HL-60/S4 treated with retinoic acid at 250 ng/mL for 4 days and 3 days (cell line): ENCODE measurements around the gene MINDY4.

Experiments
- in situ Hi-C: fragments of 300-500 bp; cut with MboI; formaldehyde crosslinking; loops from 2 replicates; pipeline ENCODE4 v1.7.0; 2022; ENCODE audit warnings: low sequenced_read_pairs

MINDY4 gene

DNA sequence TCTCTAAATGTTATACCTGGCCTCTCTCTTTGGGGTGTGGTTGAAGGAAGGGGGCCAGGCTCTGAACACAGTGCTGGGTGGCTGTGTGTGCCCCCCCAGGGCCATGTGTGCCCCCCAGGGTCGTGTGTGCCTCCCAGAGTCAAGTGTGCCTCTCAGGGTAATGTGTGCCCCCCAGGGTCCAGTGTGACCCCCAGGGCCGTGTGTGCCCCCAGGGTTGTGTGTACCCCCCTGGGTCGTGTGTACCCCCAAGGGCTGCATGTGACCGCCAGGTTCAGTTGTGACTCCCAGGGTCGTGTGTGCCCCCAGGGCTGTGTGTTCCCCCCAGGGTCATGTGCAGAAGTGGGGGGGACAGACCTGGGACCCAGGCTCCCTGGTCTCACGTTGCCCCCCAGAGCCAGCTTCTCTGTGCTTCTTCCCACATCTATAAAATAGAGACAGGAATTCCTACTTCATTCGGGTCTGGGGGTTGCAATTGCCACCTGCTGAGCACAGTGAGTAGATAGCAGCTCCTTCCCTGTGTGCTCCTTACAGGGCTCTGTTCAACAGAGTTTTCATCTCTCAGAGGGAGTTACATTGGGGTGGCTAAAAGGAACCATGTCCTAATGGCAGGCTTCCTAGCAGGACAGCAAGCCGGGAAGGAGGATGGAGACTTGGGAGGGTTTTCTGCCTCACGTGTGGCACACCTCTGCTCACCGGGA lies 99.8 kb downstream of the MINDY4 start:
- in situ Hi-C loops = no loop called here

DNA sequence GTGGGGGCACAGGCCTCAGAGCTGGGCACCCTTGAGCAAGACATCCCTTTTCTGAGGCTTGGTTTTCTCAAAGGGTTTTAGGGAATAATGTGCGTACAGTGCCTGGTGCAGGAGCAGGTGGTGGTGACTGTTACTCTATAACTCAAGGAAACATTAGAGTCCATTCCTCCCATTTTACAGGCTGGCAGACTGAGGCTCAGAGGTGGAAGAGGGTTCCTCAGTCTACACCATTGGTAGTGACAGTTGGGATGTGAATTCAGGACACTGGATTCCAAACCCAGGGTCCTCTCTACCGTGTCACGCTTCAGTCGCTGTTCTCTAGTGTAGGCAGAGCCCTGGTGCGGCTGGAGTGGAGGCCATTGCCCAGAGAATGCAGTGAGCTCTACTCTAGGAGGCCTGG lies 100.4 kb downstream of the MINDY4 start:
- in situ Hi-C loops = no loop called here

DNA sequence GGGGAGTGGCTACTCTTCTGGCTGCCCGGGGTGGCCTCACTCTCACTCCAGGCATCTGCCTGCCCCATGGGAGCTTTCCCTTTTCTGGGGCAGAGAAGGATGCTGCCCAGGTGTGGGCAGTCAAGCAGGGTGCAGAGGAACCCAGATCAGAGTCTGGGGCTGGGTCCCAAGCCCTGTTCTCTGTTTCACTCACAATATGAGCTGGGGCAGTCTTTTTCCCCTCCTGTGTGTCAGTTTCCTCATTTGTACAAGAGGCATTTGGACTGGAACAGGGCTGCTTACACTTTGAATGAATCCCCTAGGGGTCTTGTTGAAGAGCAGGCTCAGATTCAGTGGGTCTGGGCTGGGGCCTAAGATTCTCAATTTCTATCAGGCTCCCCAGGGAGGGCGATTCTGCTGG lies 102.0 kb downstream of the MINDY4 start:
- in situ Hi-C loops = no loop called here

DNA sequence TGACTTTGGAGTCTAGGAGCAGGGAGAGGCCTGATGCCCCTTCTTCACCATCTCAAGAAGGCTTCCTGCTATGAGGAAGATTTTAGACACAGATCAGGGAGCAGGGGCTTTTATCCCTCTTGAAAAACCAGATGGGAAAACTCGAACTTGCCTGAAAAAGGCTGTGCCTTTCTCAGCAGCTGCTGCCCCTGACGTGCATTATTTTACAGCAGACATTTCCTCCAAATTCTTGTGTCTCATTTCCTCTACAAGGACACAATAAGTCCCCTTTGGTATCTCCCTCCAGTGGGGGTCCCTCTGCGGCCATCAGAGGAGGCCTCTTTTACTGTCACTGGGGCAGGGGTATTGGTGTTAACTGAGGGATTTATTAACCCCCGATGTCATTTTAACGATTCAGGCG lies 102.4 kb downstream of the MINDY4 start:
- in situ Hi-C loops = no loop called here

DNA sequence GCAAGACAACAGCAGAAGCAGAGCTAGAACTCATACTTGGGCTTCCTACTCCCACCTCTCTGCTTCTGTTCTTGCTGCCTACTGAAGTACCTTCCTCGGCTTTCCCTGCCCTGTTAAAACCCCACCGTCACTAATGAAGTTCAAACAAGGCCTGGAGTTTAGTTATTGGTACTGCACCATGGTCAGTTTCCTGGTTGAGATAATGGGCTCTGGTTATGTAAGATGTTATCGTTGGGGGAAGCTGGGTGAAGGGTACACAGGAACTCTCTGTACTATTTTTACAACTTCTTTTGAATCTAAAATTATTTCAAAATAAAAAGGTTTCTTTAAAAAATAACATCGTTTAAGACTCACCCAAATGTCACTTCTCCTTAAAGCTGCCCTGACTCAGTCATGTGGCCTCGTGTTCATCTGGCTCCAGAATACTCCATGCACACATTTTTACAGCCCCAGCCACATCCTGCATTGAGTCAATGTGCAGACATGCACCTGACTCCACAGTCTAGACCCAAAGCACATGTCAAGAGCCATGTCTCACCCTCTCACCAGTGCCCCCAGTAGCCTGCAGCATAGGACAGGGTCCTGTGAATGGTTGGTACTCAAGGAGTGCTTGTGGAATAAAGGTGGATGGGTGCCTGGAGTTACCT lies 103.6 kb downstream of the MINDY4 start:
- in situ Hi-C loops = no loop called here

DNA sequence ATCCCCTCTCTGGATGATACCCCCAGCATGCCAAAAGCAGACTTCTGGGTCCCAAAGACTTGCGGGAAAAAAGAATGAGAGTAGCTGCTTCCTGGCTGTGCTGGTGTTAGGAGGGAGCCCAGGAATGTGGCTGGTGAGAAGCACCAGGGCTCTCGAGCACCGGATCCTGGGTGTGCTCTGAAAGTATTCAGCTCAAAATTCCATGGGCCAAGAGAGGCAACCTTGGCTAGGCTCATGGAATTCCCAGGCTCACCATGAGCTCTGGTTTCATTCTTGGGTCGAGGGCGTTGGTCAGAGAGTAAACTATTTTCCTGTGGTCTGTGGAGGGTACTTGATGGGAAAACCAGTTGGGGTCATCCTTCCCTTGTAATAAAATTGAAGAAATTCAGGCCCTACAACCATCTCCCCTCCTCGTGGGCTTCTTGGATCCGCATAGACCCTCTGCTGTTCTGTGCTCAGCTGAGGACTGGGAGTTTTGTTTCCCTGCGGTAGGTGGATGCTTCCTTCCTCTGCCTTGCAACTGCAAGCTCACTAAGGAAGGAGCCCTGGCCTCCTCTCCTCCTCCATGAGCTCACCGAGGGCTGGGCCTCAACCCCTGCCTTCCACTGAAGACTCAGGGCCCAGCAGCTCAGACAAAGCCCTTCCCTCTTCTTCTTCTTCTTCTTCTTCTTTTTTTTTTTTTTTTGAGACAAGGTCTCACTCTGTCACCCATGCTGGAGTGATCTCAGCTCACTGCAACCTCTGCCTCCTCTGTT lies 106.0 kb downstream of the MINDY4 start:
- in situ Hi-C loops = no loop called here

DNA sequence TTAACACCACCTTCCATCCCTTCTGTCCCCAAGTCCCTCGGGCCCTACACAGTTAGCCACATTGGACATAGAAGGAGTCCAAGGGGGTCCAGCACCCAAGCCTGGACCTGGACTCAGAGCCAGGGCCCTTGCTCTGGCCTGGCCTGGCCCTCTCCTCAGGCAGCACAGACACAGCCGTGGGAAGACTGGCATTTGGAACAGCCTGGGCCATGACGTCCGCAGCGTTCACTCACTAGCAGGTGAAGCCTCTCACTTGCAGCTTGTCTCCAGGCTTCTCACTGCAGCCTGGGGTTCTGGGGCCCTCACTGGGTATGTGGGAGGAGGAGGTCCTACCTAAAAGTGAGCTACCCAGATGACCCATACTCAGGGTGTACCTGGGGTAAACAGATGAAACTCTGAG lies 106.8 kb downstream of the MINDY4 start:
- in situ Hi-C loops = no loop called here

DNA sequence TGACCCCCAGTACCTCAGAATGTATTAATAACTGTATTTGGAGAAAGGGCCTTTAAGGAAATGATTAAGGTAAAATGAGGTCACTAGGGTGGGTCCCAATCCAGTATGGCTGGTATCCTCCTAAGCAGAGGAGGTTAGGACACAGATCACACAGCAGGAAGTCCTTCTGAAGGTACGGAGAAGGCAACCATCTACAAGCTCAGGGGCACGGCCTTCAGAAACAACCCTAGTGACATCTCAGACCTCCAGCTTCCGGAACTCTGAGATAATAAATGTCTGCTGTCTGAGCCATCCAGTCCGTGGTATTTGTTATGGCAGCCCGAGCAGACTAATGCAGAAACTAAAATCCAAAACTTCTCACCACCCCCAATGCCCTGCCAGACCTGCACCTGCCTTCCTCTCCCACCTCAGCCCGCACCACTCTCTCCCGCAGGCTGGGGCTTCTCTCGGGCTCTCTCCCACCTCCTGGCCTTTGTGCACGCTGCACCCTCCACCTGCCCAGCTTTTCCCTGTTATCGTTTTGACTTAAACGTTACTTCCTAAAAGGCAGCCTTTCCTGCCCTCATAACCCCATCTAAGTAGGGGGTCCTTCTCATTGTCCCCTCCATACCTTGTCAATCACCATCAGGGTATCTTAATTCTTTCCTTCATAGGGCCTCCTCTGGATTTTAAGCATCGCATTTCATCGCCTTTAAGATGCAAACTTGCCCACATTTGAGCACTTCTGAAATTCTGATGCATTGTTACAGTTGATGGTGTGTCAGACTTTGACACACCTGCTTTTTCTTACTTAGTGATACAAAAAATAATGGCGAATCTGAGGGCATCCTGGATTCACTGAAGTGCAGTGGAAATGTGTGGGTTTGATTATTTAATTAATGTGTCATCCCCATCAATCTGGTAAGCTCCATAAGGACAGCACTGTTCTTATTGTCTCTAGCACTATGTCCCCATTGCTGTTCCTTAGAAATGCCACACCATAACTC lies 108.2 kb downstream of the MINDY4 start:
- in situ Hi-C loops = no loop called here

DNA sequence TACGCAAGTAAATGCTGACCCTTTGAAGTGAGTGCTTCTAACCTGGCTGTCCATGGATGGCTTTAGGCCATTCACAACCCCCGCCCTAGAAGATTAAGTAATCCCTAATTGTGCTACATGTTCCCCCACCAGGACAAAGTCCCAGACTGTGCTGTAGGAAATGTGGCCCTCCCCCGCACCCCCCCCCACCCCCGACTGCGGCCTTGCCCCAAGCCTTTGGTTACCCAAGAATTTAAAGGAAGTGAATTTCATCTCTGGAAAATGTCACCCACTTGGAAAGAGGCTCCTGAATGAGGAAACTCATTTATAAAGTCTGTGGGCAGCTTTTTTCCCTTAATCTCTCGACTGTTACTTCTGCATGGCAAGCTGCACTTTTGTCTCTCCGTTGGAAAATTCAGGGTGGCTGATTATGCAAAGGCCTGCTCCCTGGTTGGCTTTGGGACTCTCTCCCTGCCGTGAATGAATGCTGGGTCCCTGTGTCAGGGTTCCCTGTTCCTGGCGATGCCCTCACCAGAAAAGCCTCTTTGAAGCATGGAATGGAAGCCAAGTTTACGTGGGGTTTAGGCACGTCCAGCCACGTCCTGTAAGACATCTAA lies 109.0 kb downstream of the MINDY4 start:
- in situ Hi-C loops = no loop called here

DNA sequence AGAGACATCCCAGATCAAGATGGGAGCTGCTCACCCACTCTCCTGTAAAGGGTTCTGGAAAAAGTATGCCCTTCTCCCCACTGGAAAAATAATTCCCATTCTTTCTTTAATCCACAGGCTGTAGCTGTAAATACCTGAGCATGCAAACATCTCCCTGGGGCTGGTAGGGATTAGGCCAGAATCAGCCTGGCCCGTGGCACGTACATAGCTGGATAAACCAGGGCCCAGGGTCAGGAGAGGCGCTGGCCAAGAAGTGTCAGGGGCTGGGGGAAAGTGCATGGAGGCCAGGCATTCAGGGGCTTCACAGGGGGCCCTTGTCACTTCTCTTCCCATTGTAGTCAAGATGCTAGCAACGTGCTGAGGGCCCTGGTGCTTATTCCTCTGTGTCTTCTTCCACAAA lies 109.7 kb downstream of the MINDY4 start:
- in situ Hi-C loops = no loop called here

DNA sequence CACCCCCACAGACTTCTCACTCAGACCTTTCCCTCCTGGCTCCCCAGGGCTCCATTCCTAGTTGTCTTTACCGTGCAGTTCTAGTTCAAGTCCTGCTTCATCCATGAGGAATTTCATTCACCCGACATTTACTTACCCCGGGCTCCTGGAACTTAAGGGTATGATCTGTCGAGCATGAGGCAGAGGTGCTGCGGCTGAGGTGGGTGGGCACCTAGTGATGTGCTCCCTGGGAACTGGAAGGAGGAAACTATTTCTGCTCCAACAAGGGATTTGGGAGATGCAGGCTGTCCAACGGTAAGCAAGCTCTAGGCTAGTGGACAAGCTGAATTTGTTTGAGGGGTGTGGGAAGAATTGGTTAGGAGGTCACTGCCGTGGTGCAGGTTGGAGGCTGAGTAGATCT lies 110.2 kb downstream of the MINDY4 start:
- in situ Hi-C loops = no loop called here

DNA sequence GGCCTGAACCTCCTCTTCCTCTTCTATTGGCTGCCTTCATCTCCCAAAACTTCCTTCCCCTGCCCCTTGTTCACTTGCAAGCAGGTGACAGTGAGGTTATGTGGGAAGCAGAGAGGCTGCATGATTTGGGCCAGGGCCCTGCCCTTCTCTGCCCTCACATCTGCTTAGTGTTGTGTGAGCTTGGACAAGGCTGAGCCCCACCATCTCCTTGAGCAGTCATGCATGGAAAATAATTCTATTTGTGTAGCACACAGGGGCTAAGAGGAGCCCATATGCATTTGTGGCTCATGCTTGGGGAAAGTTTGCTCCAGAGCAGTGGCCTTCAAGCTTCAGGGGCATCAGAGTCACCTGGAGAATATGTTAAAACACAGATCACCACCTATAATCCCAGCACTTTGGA lies 113.7 kb downstream of the MINDY4 start:
- in situ Hi-C loops = no loop called here

DNA sequence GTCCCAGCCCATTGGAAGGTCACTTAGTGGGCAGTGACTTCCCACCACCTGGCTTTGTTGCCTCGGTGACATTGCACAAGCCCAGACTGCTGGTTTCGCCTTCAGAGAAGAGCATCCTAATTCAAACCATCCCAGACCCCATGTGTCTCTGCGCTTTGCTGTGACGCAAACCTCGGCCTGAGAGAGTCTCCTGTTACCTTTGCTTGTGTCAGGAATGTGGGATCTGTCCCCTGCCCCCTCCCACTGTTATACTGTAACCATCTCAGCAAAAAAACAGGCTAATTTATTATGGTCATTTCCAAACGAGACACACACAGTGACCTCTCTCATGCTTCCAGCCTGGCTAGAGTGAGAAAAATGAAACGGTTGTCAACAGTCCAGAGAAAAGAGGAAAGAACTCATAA lies 115.4 kb downstream of the MINDY4 start:
- in situ Hi-C loops = no loop called here

DNA sequence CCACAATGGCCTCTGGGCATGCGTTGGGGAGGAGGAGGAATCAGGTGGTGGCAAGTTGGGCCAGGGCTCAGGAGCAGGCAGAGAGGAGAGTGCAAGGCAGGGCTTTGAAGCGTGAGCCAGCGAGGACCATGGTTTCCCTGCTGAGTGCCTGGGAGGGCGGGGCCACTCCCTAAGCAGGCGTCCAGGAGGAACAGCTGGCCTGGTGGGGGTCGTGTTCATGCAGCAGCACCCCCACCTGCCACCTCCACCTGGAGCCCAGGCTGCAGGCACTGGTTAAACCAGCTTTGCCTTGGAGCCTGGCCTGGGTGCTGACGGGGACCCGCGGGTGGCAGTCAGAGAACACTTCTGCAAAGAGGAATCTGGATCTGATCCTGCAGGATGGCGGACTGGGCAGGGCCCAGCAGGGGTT lies 116.3 kb downstream of the MINDY4 start:
- in situ Hi-C loops = no loop called here

DNA sequence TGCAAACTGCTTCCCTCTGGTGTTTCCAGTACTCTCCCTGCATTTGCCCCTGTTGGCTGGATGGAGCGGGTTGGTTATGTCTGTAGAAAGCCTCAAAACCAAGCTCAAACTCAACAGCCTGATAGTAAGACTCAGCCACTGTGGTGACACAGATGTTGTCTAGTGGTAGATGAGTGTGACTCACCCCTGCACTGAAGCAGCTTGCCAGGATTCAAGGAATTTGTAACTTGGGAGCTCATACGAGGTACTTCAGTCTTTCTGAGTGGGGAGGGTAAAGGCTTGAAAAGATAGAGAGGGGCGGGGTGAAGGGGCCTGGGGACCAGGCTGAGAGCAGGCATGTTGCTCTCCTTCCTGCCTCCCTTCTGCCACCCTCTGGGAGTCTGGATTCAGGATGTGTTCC lies 117.5 kb downstream of the MINDY4 start:
- in situ Hi-C loops = no loop called here

DNA sequence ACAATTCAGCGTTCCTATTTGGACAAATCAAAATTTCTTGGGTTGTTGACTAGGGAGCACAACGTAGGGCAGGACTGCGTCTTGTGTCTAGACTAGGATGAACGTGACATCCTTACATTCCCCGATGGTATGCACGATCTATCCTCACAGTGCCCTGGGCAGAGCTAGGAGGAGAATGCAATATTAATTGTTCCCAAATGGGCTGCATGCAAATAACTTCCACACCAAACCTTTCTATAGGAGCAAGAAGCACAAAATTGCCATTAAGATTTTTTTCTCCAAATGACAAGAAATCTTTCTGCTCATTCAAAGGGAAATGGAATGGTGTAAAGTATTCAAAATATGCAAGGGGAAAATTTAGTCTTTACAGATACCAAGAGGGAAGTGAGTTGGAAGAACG lies 119.0 kb downstream of the MINDY4 start:
- in situ Hi-C loops = no loop called here

DNA sequence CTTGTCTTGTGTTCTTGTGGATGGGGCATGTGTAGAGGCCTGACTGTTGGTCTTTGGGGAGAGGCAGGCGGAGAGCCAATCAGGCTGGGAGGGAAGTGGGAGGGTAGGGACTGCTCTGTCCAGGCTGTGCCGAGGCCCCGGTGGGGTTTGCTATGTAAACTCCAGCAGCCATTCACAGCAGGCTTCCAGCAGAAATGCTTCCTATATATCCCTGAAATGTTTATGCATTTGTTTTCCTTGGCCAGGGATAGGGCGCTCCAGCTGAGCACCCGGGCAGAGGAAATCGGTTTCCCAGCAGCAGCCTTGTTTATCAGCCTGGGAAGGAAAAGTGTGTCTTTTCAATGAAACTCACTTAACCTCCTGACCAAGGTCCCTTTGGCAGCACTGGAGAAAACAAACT lies 122.1 kb downstream of the MINDY4 start:
- in situ Hi-C loops = no loop called here

DNA sequence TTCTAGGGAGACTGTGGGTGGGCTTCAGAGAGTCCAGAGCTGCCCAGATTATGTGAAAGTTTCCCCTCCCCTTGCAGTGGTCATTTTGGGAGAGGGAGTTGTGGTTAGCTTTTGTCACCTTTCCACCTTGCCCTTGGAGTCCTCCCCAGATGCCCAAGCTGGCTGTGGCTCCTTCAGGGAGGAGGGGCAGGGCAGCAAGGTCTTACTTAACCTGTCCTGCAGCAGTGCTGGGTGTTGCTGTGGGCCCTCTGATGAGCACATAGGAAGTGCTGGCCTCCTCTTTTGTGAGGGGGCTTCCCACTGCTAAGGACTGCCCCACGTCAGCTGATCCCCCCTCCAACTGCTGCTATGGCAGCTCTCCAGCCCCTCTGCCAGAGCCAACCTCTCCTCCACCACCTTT lies 122.8 kb downstream of the MINDY4 start:
- in situ Hi-C loops = no loop called here

DNA sequence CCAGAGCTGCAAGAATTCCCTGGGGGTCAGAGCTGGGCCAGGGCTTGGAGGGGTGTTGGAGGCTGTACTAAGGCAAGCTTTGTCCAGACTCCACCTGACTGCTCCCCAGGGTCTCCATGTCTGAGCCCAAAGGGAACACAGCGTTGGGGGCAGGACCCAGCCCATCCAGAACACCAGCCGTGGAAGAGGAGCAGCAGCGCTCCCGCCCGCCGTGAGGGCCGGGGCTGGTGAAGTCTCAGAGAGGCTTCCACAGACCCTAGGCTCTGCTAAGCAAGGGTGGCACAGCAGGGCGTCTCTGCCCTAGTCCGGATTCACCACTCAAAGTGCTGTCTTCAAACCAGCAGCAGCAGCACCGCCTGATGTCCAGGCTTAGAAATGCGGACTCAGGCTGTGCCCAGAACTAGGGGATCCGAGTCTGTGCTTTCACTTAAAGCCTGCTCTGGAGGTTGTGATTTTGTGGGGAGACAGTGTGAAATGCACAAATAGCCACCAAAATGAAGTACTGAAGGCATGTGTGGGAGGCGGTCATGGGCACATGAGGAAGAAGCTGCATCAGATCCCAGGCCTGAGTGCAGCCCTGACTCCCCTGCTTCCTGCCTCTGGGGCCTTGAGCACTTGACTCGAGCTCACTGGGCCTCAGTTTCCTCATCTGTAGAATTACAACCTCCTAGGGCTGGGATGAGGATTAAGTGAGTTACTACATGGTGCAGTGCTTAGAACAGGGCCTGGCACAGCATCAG lies 123.8 kb downstream of the MINDY4 start:
- in situ Hi-C loops = no loop called here

DNA sequence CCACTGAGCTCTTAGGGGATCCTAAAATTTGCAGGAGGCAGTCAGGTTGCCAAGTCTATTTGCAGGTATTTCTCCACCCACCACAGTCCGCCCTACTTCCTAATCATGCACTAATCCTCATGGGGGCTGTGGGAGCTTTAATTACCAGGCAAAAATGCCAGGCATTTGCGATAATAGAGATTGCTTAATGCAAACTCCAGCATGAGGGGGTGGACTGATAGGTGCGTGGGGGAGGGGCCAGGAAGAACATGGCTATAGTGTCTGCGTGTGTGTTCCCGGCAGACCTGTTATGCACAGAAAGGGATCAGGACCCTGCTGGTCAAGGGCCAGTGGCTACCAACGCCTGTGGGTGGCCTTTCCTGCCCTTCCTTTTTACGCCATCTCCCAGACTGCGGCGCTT lies 124.8 kb downstream of the MINDY4 start:
- in situ Hi-C loops = no loop called here
